ENCODE data around the gene UPK2. TPM values are rescaled to one million over a fixed set of nuclear protein-coding genes. Genes with fewer than 3 reads are reported as not detected.

The UPK2 gene
- total RNA-seq, 1 donor from 2014 or later: not detected

- peak overlapping the region; percentile 88 to 98 for H3K4me3 ChIP-seq
- no peaks in the 10 kb centered on the region for H3K36me3 ChIP-seq
- H3K27ac ChIP-seq: peak overlapping the region; percentile 97
- H3K4me1 ChIP-seq: peaks cover 42 to 60% of the 10 kb centered on the region in 2 donors
- H3K9me3 ChIP-seq: no peaks in the 10 kb centered on the region
- intact Hi-C loops (cut with DNase I): loop anchor here (1.0 kb wide), 1 partner anchor 10 kb away; no protein-coding TSS in a partner anchor
- peak in 1 of 2 donors; percentile 90 for DNase-seq (ENCODE audit: low spot score in 2 of 2)
- no peaks in the 10 kb centered on the region for H3K27me3 ChIP-seq
- TF ChIP-seq CTCF (IDR thresholded peaks at IDR 0.05): no peak
These were observed 34.8 kb upstream of the UPK2 start for GRCh38 chr11:118921121-118921928.

GRCh38 chr11:118921929-118922744, 34.0 kb upstream of the UPK2 start:
- Histone ChIP-seq H3K27ac (peak overlapping the region; percentile 97), H3K9me3 (no peaks in the 10 kb centered on the region), H3K4me3 (peak overlapping the region; percentile 88 to 98), H3K36me3 (no peaks in the 10 kb centered on the region), H3K4me1 (peaks cover 35 to 53% of the 10 kb centered on the region in 2 donors), H3K27me3 (no peaks in the 10 kb centered on the region)
- no peak for TF ChIP-seq CTCF (IDR thresholded peaks at IDR 0.05)
- DNase-seq (ENCODE audit: low spot score in 2 of 2): peak in 1 of 2 donors; percentile 94
- intact Hi-C loops (cut with DNase I): loop anchor here (1.0 kb wide), 1 partner anchor 11 kb away; no protein-coding TSS in a partner anchor

- H3K9me3 ChIP-seq: no peaks in the 10 kb centered on the region
- intact Hi-C loops (cut with DNase I): no loop called here
- H3K27me3 ChIP-seq: no peaks in the 10 kb centered on the region
- no peak for TF ChIP-seq CTCF (IDR thresholded peaks at IDR 0.05)
- peak overlapping the region; percentile 97 for H3K27ac ChIP-seq
- no peak for DNase-seq (ENCODE audit: low spot score in 2 of 2)
- H3K36me3 ChIP-seq: no peaks in the 10 kb centered on the region
- peaks cover 35 to 50% of the 10 kb centered on the region in 2 donors for H3K4me1 ChIP-seq
- peak overlapping the region; percentile 88 to 98 for H3K4me3 ChIP-seq
These were observed 33.1 kb upstream of the UPK2 start for GRCh38 chr11:118922745-118923627.

- Histone ChIP-seq H3K4me1 (peaks cover 28 to 41% of the 10 kb centered on the region in 2 donors), H3K27me3 (no peaks in the 10 kb centered on the region), H3K9me3 (no peaks in the 10 kb centered on the region), H3K27ac (peak overlapping the region; percentile 97), H3K4me3 (peak overlapping the region; percentile 88 to 98), H3K36me3 (no peaks in the 10 kb centered on the region)
- TF ChIP-seq CTCF (IDR thresholded peaks at IDR 0.05): no peak
- DNase-seq (ENCODE audit: low spot score in 2 of 2): no peak
- intact Hi-C loops (cut with DNase I): no loop called here
These were observed 32.1 kb upstream of the UPK2 start for GRCh38 chr11:118923721-118924587.

All from ascending aorta (tissue), 2 donors.